Adipocyte (in vitro differentiated cells): ENCODE measurements around the gene HMGB4.

ENCODE experiments used
- DNase-seq: peaks from one replicate; pipeline ENCODE4 v3.0.0-alpha.2; 2015; ENCODE audit warnings: low read depth
- H3K27me3 ChIP-seq: replicated peaks from 2 replicates; pipeline ENCODE4 v1.7.0; 2013; ENCODE audit warnings: mild to moderate bottlenecking, low read length, moderate library complexity; ENCODE audit not compliant: control insufficient read depth, insufficient read depth
- H3K36me3 ChIP-seq: 2 replicates; pipeline ENCODE4 v1.7.0; 2013; ENCODE audit warnings: low read length, mild to moderate bottlenecking, moderate library complexity; ENCODE audit not compliant: control insufficient read depth, insufficient read depth, severe bottlenecking
- H3K4me1 ChIP-seq: 2 replicates; pipeline ENCODE4 v1.7.0; 2013; ENCODE audit warnings: mild to moderate bottlenecking, low read length, moderate library complexity; ENCODE audit not compliant: control insufficient read depth, insufficient read depth
- H3K4me3 ChIP-seq: 2 replicates; pipeline ENCODE4 v1.7.0; 2013; ENCODE audit warnings: mild to moderate bottlenecking, low read length, moderate library complexity
- H3K9ac ChIP-seq: 2 replicates; pipeline ENCODE4 v1.7.0; 2013; ENCODE audit warnings: mild to moderate bottlenecking, low read length, moderate library complexity
- H3K9me3 ChIP-seq: 2 replicates; pipeline ENCODE4 v1.7.0; 2013; ENCODE audit warnings: mild to moderate bottlenecking, low read length, moderate library complexity; ENCODE audit not compliant: control insufficient read depth

Gene HMGB4

GRCh38 chr1:33824971-33825370 is 38.9 kb upstream of the HMGB4 start:
- H3K4me3 ChIP-seq = no peak overlapping the region
- no peak overlapping the region for H3K9ac ChIP-seq
- no peaks in the 10 kb centered on the region for H3K9me3 ChIP-seq
- H3K4me1 ChIP-seq = no peaks in the 10 kb centered on the region
- H3K27me3 ChIP-seq = no peaks in the 10 kb centered on the region
- DNase-seq = no peak
- no peaks in the 10 kb centered on the region for H3K36me3 ChIP-seq

GRCh38 chr1:33825506-33825905 is 38.4 kb upstream of the HMGB4 start:
- no peaks in the 10 kb centered on the region for H3K27me3 ChIP-seq

GRCh38 chr1:33826311-33826710 is 37.6 kb upstream of the HMGB4 start:
- H3K9ac ChIP-seq = no peak overlapping the region
- H3K9me3 ChIP-seq = no peaks in the 10 kb centered on the region
- no peaks in the 10 kb centered on the region for H3K36me3 ChIP-seq
- no peaks in the 10 kb centered on the region for H3K27me3 ChIP-seq
- H3K4me3 ChIP-seq = no peak overlapping the region
- no peak for DNase-seq
- no peaks in the 10 kb centered on the region for H3K4me1 ChIP-seq

More at GRCh38 chr1:33825506-33825905, 38.4 kb upstream of the HMGB4 start:
- Histone ChIP-seq H3K4me3 (no peak overlapping the region), H3K4me1 (no peaks in the 10 kb centered on the region), H3K9me3 (no peaks in the 10 kb centered on the region), H3K36me3 (no peaks in the 10 kb centered on the region), H3K9ac (no peak overlapping the region)
- no peak for DNase-seq

GRCh38 chr1:33826711-33827110 is 37.2 kb upstream of the HMGB4 start:
- no peaks in the 10 kb centered on the region for H3K4me1 ChIP-seq
- H3K36me3 ChIP-seq = no peaks in the 10 kb centered on the region
- no peak overlapping the region for H3K9ac ChIP-seq
- DNase-seq = no peak
- H3K27me3 ChIP-seq = no peaks in the 10 kb centered on the region
- H3K9me3 ChIP-seq = no peaks in the 10 kb centered on the region
- no peak overlapping the region for H3K4me3 ChIP-seq

- Histone ChIP-seq H3K36me3 (no peaks in the 10 kb centered on the region), H3K9me3 (no peaks in the 10 kb centered on the region), H3K4me3 (no peak overlapping the region), H3K9ac (no peak overlapping the region), H3K4me1 (no peaks in the 10 kb centered on the region), H3K27me3 (no peaks in the 10 kb centered on the region)
- no peak for DNase-seq
These were observed 35.8 kb upstream of the HMGB4 start for GRCh38 chr1:33828059-33828458.

GRCh38 chr1:33828654-33829053 is 35.2 kb upstream of the HMGB4 start:
- no peak overlapping the region for H3K9ac ChIP-seq
- no peak overlapping the region for H3K4me3 ChIP-seq
- H3K9me3 ChIP-seq = no peaks in the 10 kb centered on the region
- H3K27me3 ChIP-seq = no peaks in the 10 kb centered on the region
- H3K4me1 ChIP-seq = no peaks in the 10 kb centered on the region
- DNase-seq = no peak
- H3K36me3 ChIP-seq = no peaks in the 10 kb centered on the region

- Histone ChIP-seq H3K4me1 (no peaks in the 10 kb centered on the region), H3K9me3 (no peaks in the 10 kb centered on the region), H3K9ac (no peak overlapping the region), H3K36me3 (no peaks in the 10 kb centered on the region), H3K27me3 (no peaks in the 10 kb centered on the region), H3K4me3 (no peak overlapping the region)
- DNase-seq = no peak
These were observed 27.0 kb upstream of the HMGB4 start for GRCh38 chr1:33836911-33837310.

GRCh38 chr1:33837635-33838034 is 26.2 kb upstream of the HMGB4 start:
- Histone ChIP-seq H3K9me3 (no peaks in the 10 kb centered on the region), H3K27me3 (no peaks in the 10 kb centered on the region), H3K36me3 (no peaks in the 10 kb centered on the region), H3K4me1 (no peaks in the 10 kb centered on the region), H3K4me3 (no peak overlapping the region), H3K9ac (no peak overlapping the region)
- DNase-seq = no peak

- Histone ChIP-seq H3K4me3 (no peak overlapping the region), H3K36me3 (no peaks in the 10 kb centered on the region), H3K9ac (no peak overlapping the region), H3K27me3 (no peaks in the 10 kb centered on the region), H3K9me3 (no peaks in the 10 kb centered on the region), H3K4me1 (no peaks in the 10 kb centered on the region)
- DNase-seq = peak; percentile 29
These were observed 22.4 kb upstream of the HMGB4 start for GRCh38 chr1:33841494-33841893.

- DNase-seq = no peak
These were observed 21.5 kb upstream of the HMGB4 start for GRCh38 chr1:33842348-33842747.

GRCh38 chr1:33844166-33844565 is 19.7 kb upstream of the HMGB4 start:
- no peaks in the 10 kb centered on the region for H3K9me3 ChIP-seq
- H3K27me3 ChIP-seq = no peaks in the 10 kb centered on the region
- DNase-seq = no peak
- H3K4me3 ChIP-seq = no peak overlapping the region
- H3K4me1 ChIP-seq = no peaks in the 10 kb centered on the region
- no peak overlapping the region for H3K9ac ChIP-seq
- H3K36me3 ChIP-seq = no peaks in the 10 kb centered on the region

More at GRCh38 chr1:33842348-33842747, 21.5 kb upstream of the HMGB4 start:
- Histone ChIP-seq H3K4me3 (no peak overlapping the region), H3K9ac (no peak overlapping the region), H3K27me3 (no peaks in the 10 kb centered on the region), H3K36me3 (no peaks in the 10 kb centered on the region), H3K9me3 (no peaks in the 10 kb centered on the region), H3K4me1 (no peaks in the 10 kb centered on the region)

GRCh38 chr1:33846861-33847260 is 17.0 kb upstream of the HMGB4 start:
- no peak overlapping the region for H3K4me3 ChIP-seq
- H3K27me3 ChIP-seq = no peaks in the 10 kb centered on the region
- H3K36me3 ChIP-seq = no peaks in the 10 kb centered on the region
- DNase-seq = no peak
- no peak overlapping the region for H3K9ac ChIP-seq
- no peaks in the 10 kb centered on the region for H3K4me1 ChIP-seq
- no peaks in the 10 kb centered on the region for H3K9me3 ChIP-seq
